ENCODE results near the gene APP.
"Not testable (repeated sequence)": the region's sequence is repeated elsewhere in the genome, so short reads cannot be mapped to it uniquely, and the experiment has no call there.

The APP gene

GRCh38 chr21:26057477-26058170 lies 112.9 kb downstream of the APP start:
- peak; percentile 53 for DNase-seq

GRCh38 chr21:26055841-26056264 lies 114.7 kb downstream of the APP start:
- DNase-seq, result no peak

- DNase-seq, result no peak
Measured at GRCh38 chr21:26055010-26055409, 115.6 kb downstream of the APP start.

GRCh38 chr21:26052057-26052456 lies 118.5 kb downstream of the APP start:
- DNase-seq, result no peak

GRCh38 chr21:26050857-26051256 lies 119.7 kb downstream of the APP start:
- no peak for DNase-seq

- DNase-seq, result no peak
Measured at GRCh38 chr21:26049803-26050202, 120.8 kb downstream of the APP start.

- DNase-seq, result no peak
Measured at GRCh38 chr21:26047279-26047967, 123.1 kb downstream of the APP start.

GRCh38 chr21:26043891-26044290 lies 126.7 kb downstream of the APP start:
- DNase-seq, result no peak

GRCh38 chr21:26042181-26042876 lies 128.2 kb downstream of the APP start:
- DNase-seq, result no peak

- DNase-seq, result no peak
Measured at GRCh38 chr21:26041431-26042180, 129.0 kb downstream of the APP start.

- DNase-seq, result no peak
Measured at GRCh38 chr21:26036916-26037315, 133.7 kb downstream of the APP start.

- no peak for DNase-seq
Measured at GRCh38 chr21:26032263-26032662, 138.3 kb downstream of the APP start.

GRCh38 chr21:26028183-26028582 lies 142.4 kb downstream of the APP start:
- no peak for DNase-seq

- no peak for DNase-seq
Measured at GRCh38 chr21:26027696-26028095, 142.9 kb downstream of the APP start.

GRCh38 chr21:26025536-26026512 lies 144.7 kb downstream of the APP start:
- no peak for DNase-seq

- DNase-seq, result not testable (repeated sequence)
Measured at GRCh38 chr21:26023406-26023805, 147.2 kb downstream of the APP start.

- not testable (repeated sequence) for DNase-seq
Measured at GRCh38 chr21:26022598-26023337, 147.8 kb downstream of the APP start.

GRCh38 chr21:26020510-26020909 lies 150.1 kb downstream of the APP start:
- DNase-seq, result no peak

- no peak for DNase-seq
Measured at GRCh38 chr21:26020081-26020480, 150.5 kb downstream of the APP start.

GRCh38 chr21:26019236-26019635 lies 151.3 kb downstream of the APP start:
- no peak for DNase-seq

GRCh38 chr21:26013970-26014369 lies 156.6 kb downstream of the APP start:
- no peak for DNase-seq

Measured in right forelimb (tissue), 1 donor.